VCaP (cell line): ENCODE measurements around the gene IL18R1.

Experiments
- H3K27ac ChIP-seq: fragments of 450-650 bp; 2 replicates; pipeline ENCODE4 v1.5.1; 2017
- CTCF ChIP-seq: fragments of 450-650 bp; conservative IDR thresholded peaks from 2 replicates; pipeline ENCODE4 v1.5.1; 2017; ENCODE audit warnings: mild to moderate bottlenecking, moderate library complexity

Gene IL18R1

GRCh38 chr2:102355526-102356380, at the start of gene IL18R1:
TSS of gene IL18R1 (plus strand) at chr2:102355796. CDS start at chr2:102362661, 6,865 bp downstream.
- H3K27ac ChIP-seq, result peak within 1 kb of the TSS; percentile 57; the same call in 1 of the 2 replicates
- TF ChIP-seq CTCF, result peak; percentile 93

GRCh38 chr2:102306125-102306524, 49.5 kb upstream of the IL18R1 start:
- TF ChIP-seq CTCF, result no peak
- H3K27ac ChIP-seq, result peak overlapping the region; percentile 67

GRCh38 chr2:102310964-102311640, 44.5 kb upstream of the IL18R1 start, which contains the start of gene IL1RL1:
TSS of gene IL1RL1 (plus strand) at chr2:102311563. CDS start at chr2:102338265, 26,702 bp downstream.
- no peak within 1 kb of the TSS for H3K27ac ChIP-seq
- no peak for TF ChIP-seq CTCF

- H3K27ac ChIP-seq, result no peak overlapping the region
- no peak for TF ChIP-seq CTCF
Measured at GRCh38 chr2:102313025-102313424, 42.6 kb upstream of the IL18R1 start.

GRCh38 chr2:102313471-102313870, 42.1 kb upstream of the IL18R1 start:
- TF ChIP-seq CTCF, result no peak
- H3K27ac ChIP-seq, result no peak overlapping the region

GRCh38 chr2:102313950-102314349, 41.6 kb upstream of the IL18R1 start:
- no peak overlapping the region for H3K27ac ChIP-seq
- no peak for TF ChIP-seq CTCF

GRCh38 chr2:102315921-102316320, 39.7 kb upstream of the IL18R1 start:
- no peak overlapping the region for H3K27ac ChIP-seq

More at GRCh38 chr2:102315921-102316320, 39.7 kb upstream of the IL18R1 start:
- no peak for TF ChIP-seq CTCF
